ENCODE measurements around the gene DTX1. TPM values are rescaled to one million over a fixed set of nuclear protein-coding genes. Genes with fewer than 3 reads are reported as not detected.
"Not testable (repeated sequence)": the region's sequence is repeated elsewhere in the genome, so short reads cannot be mapped to it uniquely, and the experiment has no call there.

Gene DTX1
- polyA plus RNA-seq, 1 experiment = not detected

DNA sequence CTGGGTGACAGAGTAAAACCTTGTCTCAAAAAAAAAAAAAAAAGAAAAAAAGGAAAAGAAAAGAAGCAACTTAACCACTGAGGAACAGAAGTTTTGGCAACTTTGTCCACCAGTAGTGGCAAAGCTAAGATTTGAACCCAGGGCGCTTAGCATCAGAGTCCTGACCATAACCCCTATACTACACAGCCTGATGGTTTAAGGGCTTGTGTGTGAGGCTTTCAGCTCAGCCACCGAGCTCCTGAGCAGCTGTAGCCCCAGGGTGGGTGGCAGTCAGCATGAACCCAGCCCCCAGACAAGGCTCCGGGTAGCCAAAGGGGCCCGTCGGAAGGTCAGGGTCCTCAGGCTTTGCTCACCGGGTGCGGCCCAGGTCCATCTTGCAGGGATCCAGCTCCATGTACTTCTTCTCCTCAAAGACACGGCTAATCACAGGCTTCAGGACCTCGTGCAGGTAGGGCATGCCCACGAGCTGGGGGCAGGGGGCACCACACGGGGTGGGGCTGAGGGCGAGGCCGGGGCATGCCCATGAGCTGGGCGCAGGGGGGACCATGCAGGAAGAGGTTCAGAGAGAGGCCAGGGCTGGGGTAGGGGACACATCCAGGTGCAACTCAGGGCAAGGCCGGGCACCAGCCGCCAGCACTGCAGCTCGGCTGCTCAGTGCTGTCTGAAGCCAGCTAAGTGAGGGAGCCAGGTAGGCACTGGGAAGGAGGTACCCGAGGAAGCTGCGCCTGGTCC, 58.1 kb downstream of the DTX1 start:
- Histone ChIP-seq H3K4me3 (ENCODE audit: low read depth, low read length) (no peak overlapping the region), H3K27me3 (ENCODE audit: control insufficient read depth, insufficient read depth, low read length) (no peaks in the 10 kb centered on the region; the same call in 1 of the 2 replicates), H3K36me3 (ENCODE audit: control insufficient read depth, insufficient read depth, low read length) (no peaks in the 10 kb centered on the region)
- POLR2A ChIA-PET = no interaction called here
- CTCF ChIA-PET = interaction anchor here (1.5 kb wide), 1 partner anchor 123 kb away, joined by 4 read pairs; no protein-coding TSS in a partner anchor
- DNase-seq (ENCODE audit: low read depth) = no peak
- TF ChIP-seq, protein P1, sequence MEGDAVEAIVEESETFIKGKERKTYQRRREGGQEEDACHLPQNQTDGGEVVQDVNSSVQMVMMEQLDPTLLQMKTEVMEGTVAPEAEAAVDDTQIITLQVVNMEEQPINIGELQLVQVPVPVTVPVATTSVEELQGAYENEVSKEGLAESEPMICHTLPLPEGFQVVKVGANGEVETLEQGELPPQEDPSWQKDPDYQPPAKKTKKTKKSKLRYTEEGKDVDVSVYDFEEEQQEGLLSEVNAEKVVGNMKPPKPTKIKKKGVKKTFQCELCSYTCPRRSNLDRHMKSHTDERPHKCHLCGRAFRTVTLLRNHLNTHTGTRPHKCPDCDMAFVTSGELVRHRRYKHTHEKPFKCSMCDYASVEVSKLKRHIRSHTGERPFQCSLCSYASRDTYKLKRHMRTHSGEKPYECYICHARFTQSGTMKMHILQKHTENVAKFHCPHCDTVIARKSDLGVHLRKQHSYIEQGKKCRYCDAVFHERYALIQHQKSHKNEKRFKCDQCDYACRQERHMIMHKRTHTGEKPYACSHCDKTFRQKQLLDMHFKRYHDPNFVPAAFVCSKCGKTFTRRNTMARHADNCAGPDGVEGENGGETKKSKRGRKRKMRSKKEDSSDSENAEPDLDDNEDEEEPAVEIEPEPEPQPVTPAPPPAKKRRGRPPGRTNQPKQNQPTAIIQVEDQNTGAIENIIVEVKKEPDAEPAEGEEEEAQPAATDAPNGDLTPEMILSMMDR (IDR thresholded peaks at IDR 0.05; ENCODE audit: insufficient read depth, low read depth, low read length) = no peak

DNA sequence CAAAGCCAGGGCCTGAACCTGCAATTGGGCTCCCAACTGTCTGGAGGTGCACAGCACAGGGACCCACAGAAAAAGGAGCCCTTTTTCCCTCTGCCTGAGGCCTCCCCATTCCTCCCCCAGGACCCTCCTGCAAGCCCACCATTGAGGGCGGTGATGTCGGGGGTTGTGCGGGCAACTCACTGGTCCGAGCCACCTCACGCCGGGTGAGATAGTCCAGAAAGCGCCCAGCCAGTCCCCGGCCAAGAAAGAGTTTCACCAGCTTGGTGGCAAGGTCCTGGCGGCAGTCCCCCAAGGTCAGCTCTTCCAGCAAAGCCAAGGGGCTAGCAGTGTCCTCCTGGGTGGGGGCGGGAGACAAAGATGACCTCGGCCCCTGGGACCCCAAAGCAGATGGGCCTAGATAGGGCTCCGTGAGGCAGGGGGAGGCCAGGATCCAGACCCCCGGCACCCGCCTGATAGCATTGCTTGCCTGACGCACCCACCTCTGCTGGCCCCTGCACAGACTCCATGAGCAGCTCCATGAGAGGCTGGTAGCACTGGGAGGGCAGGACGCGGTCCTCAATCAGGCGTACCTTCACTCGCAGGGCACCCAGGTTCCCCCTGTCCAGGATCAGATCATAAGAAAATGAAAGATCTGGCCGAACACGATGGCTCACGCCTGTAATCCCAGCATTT, 59.1 kb downstream of the DTX1 start:
- Histone ChIP-seq H3K4me3 (ENCODE audit: low read depth, low read length) (no peak overlapping the region), H3K27me3 (ENCODE audit: control insufficient read depth, insufficient read depth, low read length) (no peaks in the 10 kb centered on the region; the same call in 1 of the 2 replicates), H3K36me3 (ENCODE audit: control insufficient read depth, insufficient read depth, low read length) (no peaks in the 10 kb centered on the region)
- ChIA-PET CTCF (interaction anchor here (1.5 kb wide), 1 partner anchor 124 kb away, joined by 4 read pairs; no protein-coding TSS in a partner anchor), POLR2A (no interaction called here)
- TF ChIP-seq, protein P1 (IDR thresholded peaks at IDR 0.05; ENCODE audit: insufficient read depth, low read depth, low read length) = no peak
- DNase-seq (ENCODE audit: low read depth) = no peak

DNA sequence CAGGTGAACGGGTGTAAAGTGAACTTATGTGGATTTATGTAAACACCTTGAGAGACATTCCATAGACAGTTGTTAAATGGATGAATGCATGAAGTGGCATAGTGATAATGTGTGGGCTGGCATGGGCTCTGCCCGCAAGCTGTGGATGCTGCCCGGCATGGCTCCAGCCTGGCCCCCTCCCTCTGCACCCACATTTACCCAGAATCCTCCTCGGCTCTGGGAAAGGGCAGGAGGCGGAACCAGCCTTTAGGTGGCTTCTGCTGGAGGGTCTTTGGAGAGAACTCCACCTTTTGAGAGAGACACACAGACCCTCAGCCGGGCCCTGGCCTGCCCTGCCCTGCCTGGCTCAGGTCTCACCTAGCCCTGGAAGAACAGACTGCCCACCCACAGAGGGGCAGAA, 60.3 kb downstream of the DTX1 start:
- CTCF ChIA-PET = no interaction called here
- POLR2A ChIA-PET = no interaction called here
- Histone ChIP-seq H3K27me3 (ENCODE audit: control insufficient read depth, insufficient read depth, low read length) (no peaks in the 10 kb centered on the region; the same call in 1 of the 2 replicates), H3K36me3 (ENCODE audit: control insufficient read depth, insufficient read depth, low read length) (no peaks in the 10 kb centered on the region), H3K4me3 (ENCODE audit: low read depth, low read length) (no peak overlapping the region)
- TF ChIP-seq, protein P1 (IDR thresholded peaks at IDR 0.05; ENCODE audit: insufficient read depth, low read depth, low read length) = no peak
- no peak for DNase-seq (ENCODE audit: low read depth)

DNA sequence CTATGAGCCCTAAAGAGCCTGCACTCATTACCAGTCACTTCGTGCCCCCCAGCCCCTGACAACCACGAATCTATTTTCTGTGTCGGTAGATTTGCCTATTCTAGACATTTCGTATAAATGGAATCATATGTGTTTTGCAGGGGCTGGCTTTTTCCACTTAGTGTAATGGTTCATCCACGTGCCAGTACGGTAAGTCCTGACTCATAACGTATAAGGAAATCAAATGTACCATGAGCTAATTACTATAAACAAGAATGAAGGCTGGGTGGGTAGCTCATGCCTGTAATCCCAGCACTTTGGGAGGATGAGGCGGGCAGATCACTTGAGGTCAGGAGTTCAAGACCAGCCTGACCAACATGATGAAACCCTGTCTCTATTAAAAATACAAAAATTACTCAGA, 61.2 kb downstream of the DTX1 start:
- POLR2A ChIA-PET = not testable (repeated sequence)

DNA sequence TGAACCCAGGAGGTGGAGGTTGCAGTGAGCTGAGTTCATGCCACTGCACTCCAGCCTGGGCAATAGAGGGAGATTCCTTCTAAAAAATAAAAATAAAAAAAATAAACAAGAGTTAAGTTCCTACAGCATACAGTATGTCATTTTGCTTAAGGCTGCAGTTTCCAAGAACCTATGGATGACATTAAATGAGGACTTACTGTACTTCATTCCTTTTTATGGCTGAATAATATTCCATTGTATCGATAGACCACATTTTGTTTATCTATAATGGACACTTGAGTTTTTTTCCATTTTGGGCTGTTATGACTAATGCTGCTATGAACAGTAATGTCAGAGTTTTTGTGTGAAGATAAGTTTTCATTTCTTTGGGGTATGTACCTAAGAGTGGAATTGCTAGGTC, 61.6 kb downstream of the DTX1 start:
- ChIA-PET POLR2A (no interaction called here), CTCF (interaction anchor here (0.6 kb wide), 1 partner anchor 30 kb away, joined by 3 read pairs; no protein-coding TSS in a partner anchor)
- no peak for DNase-seq (ENCODE audit: low read depth)
- no peaks in the 10 kb centered on the region for H3K36me3 ChIP-seq (ENCODE audit: control insufficient read depth, insufficient read depth, low read length)
- H3K27me3 ChIP-seq (ENCODE audit: control insufficient read depth, insufficient read depth, low read length) = no peaks in the 10 kb centered on the region; the same call in 1 of the 2 replicates
- no peak overlapping the region for H3K4me3 ChIP-seq (ENCODE audit: low read depth, low read length)
- TF ChIP-seq, protein P1 (IDR thresholded peaks at IDR 0.05; ENCODE audit: insufficient read depth, low read depth, low read length) = no peak

More for the DNA sequence above, 61.2 kb downstream of the DTX1 start:
- CTCF ChIA-PET = interaction anchor here (0.6 kb wide), 1 partner anchor 30 kb away, joined by 3 read pairs; no protein-coding TSS in a partner anchor
- H3K36me3 ChIP-seq (ENCODE audit: control insufficient read depth, insufficient read depth, low read length); H3K4me3 ChIP-seq (ENCODE audit: low read depth, low read length); H3K27me3 ChIP-seq (ENCODE audit: control insufficient read depth, insufficient read depth, low read length); DNase-seq (ENCODE audit: low read depth): not testable (repeated sequence)

Measured in BJ (cell line).